ENCODE results near the gene CASS4. TPM values are rescaled to one million over a fixed set of nuclear protein-coding genes. Genes with fewer than 3 reads are reported as not detected.

The CASS4 gene
- total RNA-seq, 1 experiment from 2014 or later, result 0.28 TPM

DNA sequence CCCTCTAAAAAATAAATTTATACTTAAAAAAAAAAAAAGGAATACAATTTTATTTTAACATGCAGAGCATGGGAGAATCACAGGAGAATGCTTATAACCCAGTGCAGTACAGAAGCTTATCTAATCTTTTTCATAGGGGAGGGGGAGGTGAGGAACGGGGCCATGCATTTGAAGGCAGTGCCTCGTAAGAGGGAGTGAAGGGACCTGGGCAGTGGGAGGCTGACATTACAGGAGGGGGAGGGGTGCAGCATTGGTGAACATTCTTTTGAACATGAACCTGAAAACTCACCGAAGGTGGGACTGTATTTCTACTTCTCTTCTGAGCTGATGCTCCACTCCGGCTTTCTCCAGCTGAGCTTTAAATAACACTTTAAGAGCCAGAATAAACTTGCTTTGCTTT, 29.4 kb upstream of the CASS4 start:
- intact Hi-C loops (cut with micrococcal nuclease; ENCODE audit: unreplicated experiment), result no loop called here
- no TSS peak for BruUV-seq (replicated peaks)
- TF ChIP-seq, protein P1, sequence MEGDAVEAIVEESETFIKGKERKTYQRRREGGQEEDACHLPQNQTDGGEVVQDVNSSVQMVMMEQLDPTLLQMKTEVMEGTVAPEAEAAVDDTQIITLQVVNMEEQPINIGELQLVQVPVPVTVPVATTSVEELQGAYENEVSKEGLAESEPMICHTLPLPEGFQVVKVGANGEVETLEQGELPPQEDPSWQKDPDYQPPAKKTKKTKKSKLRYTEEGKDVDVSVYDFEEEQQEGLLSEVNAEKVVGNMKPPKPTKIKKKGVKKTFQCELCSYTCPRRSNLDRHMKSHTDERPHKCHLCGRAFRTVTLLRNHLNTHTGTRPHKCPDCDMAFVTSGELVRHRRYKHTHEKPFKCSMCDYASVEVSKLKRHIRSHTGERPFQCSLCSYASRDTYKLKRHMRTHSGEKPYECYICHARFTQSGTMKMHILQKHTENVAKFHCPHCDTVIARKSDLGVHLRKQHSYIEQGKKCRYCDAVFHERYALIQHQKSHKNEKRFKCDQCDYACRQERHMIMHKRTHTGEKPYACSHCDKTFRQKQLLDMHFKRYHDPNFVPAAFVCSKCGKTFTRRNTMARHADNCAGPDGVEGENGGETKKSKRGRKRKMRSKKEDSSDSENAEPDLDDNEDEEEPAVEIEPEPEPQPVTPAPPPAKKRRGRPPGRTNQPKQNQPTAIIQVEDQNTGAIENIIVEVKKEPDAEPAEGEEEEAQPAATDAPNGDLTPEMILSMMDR (conservative IDR thresholded peaks at IDR 0.05; ENCODE audit: low read depth, low read length), result no peak
- no peak for TF ChIP-seq EZH2 (IDR thresholded peaks at IDR 0.05; ENCODE audit: borderline replicate concordance, low read depth, low read length, poor library complexity, severe bottlenecking)
- Histone ChIP-seq H3K9me3 (ENCODE audit: low read depth, low read length, poor library complexity, severe bottlenecking) (no peaks in the 10 kb centered on the region), H3K4me3 (ENCODE audit: low read depth, low read length, poor library complexity, severe bottlenecking) (no peak overlapping the region), H3K4me1 (ENCODE audit: insufficient read depth, low read length, poor library complexity, severe bottlenecking) (no peaks in the 10 kb centered on the region), H3K27me3 (replicated peaks; ENCODE audit: insufficient read depth, low read depth, low read length, poor library complexity) (no peaks in the 10 kb centered on the region), H3K36me3 (ENCODE audit: insufficient read depth, low read length, poor library complexity, severe bottlenecking) (peaks cover 97% of the 10 kb centered on the region), H3K27ac (ENCODE audit: low read depth, low read length, poor library complexity, severe bottlenecking) (no peak overlapping the region)
- CTCF ChIA-PET, result no interaction called here
- POLR2A ChIA-PET (ENCODE audit: low non-redundant PET), result no interaction called here
- DNase-seq (ENCODE audit: low spot score), result no peak

DNA sequence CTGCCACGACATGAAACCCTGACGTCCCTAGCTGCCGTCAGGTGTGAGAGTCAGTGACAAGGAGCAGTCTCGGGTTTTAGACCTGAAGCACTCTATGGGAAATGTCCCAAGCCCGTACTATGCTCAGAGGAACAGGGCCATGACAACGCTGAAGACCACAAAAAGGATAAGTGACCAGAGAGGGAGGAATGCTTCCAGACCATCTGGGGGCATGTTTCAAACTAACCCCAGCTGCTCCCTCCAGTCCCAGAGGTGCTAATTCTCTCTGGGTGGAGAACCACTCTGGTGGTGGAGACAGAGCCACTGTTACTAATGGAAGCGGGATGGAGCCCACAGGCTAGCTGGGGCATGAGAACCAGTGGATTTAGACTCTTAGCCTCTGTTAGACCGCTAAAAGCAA, 28.7 kb upstream of the CASS4 start:
- no peak for TF ChIP-seq EZH2 (IDR thresholded peaks at IDR 0.05; ENCODE audit: borderline replicate concordance, low read depth, low read length, poor library complexity, severe bottlenecking)
- TF ChIP-seq, protein P1 (conservative IDR thresholded peaks at IDR 0.05; ENCODE audit: low read depth, low read length), result no peak
- H3K27ac ChIP-seq (ENCODE audit: low read depth, low read length, poor library complexity, severe bottlenecking), result no peak overlapping the region
- ChIA-PET CTCF (no interaction called here), POLR2A (ENCODE audit: low non-redundant PET) (no interaction called here)
- no peak overlapping the region for H3K4me3 ChIP-seq (ENCODE audit: low read depth, low read length, poor library complexity, severe bottlenecking)
- H3K36me3 ChIP-seq (ENCODE audit: insufficient read depth, low read length, poor library complexity, severe bottlenecking), result peaks cover 97% of the 10 kb centered on the region
- no peaks in the 10 kb centered on the region for H3K9me3 ChIP-seq (ENCODE audit: low read depth, low read length, poor library complexity, severe bottlenecking)
- no peaks in the 10 kb centered on the region for H3K4me1 ChIP-seq (ENCODE audit: insufficient read depth, low read length, poor library complexity, severe bottlenecking)
- no peaks in the 10 kb centered on the region for H3K27me3 ChIP-seq (replicated peaks; ENCODE audit: insufficient read depth, low read depth, low read length, poor library complexity)
- intact Hi-C loops (cut with micrococcal nuclease; ENCODE audit: unreplicated experiment), result no loop called here
- DNase-seq (ENCODE audit: low spot score), result no peak
- BruUV-seq (replicated peaks), result no TSS peak

- intact Hi-C loops (cut with micrococcal nuclease; ENCODE audit: unreplicated experiment), result no loop called here
- BruUV-seq (replicated peaks), result no TSS peak
- no peaks in the 10 kb centered on the region for H3K27me3 ChIP-seq (replicated peaks; ENCODE audit: insufficient read depth, low read depth, low read length, poor library complexity)
- H3K4me1 ChIP-seq (ENCODE audit: insufficient read depth, low read length, poor library complexity, severe bottlenecking), result peaks cover 7% of the 10 kb centered on the region
- ChIA-PET POLR2A (ENCODE audit: low non-redundant PET) (no interaction called here), CTCF (no interaction called here)
- peaks cover 100% of the 10 kb centered on the region for H3K36me3 ChIP-seq (ENCODE audit: insufficient read depth, low read length, poor library complexity, severe bottlenecking)
- no peak overlapping the region for H3K27ac ChIP-seq (ENCODE audit: low read depth, low read length, poor library complexity, severe bottlenecking)
- H3K9me3 ChIP-seq (ENCODE audit: low read depth, low read length, poor library complexity, severe bottlenecking), result no peaks in the 10 kb centered on the region
- TF ChIP-seq EZH2 (IDR thresholded peaks at IDR 0.05; ENCODE audit: borderline replicate concordance, low read depth, low read length, poor library complexity, severe bottlenecking), result no peak
- TF ChIP-seq, protein P1 (conservative IDR thresholded peaks at IDR 0.05; ENCODE audit: low read depth, low read length), result no peak
- no peak for DNase-seq (ENCODE audit: low spot score)
- H3K4me3 ChIP-seq (ENCODE audit: low read depth, low read length, poor library complexity, severe bottlenecking), result no peak overlapping the region
These were observed 26.9 kb upstream of the CASS4 start for GRCh38 chr20:56385130-56385529.
